Measurements from ENCODE around the gene PTCD1. TPM values are rescaled to one million over a fixed set of nuclear protein-coding genes. Genes with fewer than 3 reads are reported as not detected.

PTCD1 gene
- total and polyA plus RNA-seq, 3 donors from 2014 or later, result 6.1 to 14.4 (median 13.6) TPM

GRCh38 chr7:99451936-99452335 is 13.3 kb upstream of the PTCD1 start:
- no peaks in the 10 kb centered on the region for H3K9me3 ChIP-seq
- no peak for TF ChIP-seq CTCF (IDR thresholded peaks at IDR 0.05)
- TF ChIP-seq POLR2A (IDR thresholded peaks at IDR 0.05), result no peak
- no peak overlapping the region for H3K4me3 ChIP-seq
- WGBS, 2 donors, result 83% methylated on average over 2 to 8 of the region's 8 CpGs
- H3K4me1 ChIP-seq, result peaks cover 10% of the 10 kb centered on the region
- H3K36me3 ChIP-seq (ENCODE audit: low read depth, missing control alignments), result no peaks in the 10 kb centered on the region
- no peaks in the 10 kb centered on the region for H3K27me3 ChIP-seq
- no peak for DNase-seq
- no peak overlapping the region for H3K27ac ChIP-seq
- intact Hi-C loops (cut with DNase I; ENCODE audit: low total_unique reads), result no loop called here

- Histone ChIP-seq H3K4me3 (no peak overlapping the region), H3K4me1 (peaks cover 9% of the 10 kb centered on the region), H3K9me3 (no peaks in the 10 kb centered on the region), H3K27ac (no peak overlapping the region), H3K36me3 (ENCODE audit: low read depth, missing control alignments) (no peaks in the 10 kb centered on the region), H3K27me3 (no peaks in the 10 kb centered on the region)
- WGBS, 2 donors, result 90 to 100% methylated on average over 5 of the region's 5 CpGs
- DNase-seq, result no peak
- TF ChIP-seq POLR2A (IDR thresholded peaks at IDR 0.05) (no peak), CTCF (IDR thresholded peaks at IDR 0.05) (no peak)
- intact Hi-C loops (cut with DNase I; ENCODE audit: low total_unique reads), result no loop called here
Measured at GRCh38 chr7:99449326-99449725, 10.7 kb upstream of the PTCD1 start.

- no peak overlapping the region for H3K27ac ChIP-seq
- H3K9me3 ChIP-seq, result no peaks in the 10 kb centered on the region
- no peaks in the 10 kb centered on the region for H3K27me3 ChIP-seq
- H3K36me3 ChIP-seq (ENCODE audit: low read depth, missing control alignments), result no peaks in the 10 kb centered on the region
- no peak for DNase-seq
- no peak overlapping the region for H3K4me3 ChIP-seq
- intact Hi-C loops (cut with DNase I; ENCODE audit: low total_unique reads), result no loop called here
- H3K4me1 ChIP-seq, result peaks cover 4% of the 10 kb centered on the region
- 89 to 98% methylated on average over 7 to 10 of the region's 10 CpGs for WGBS, 2 donors
- TF ChIP-seq POLR2A (IDR thresholded peaks at IDR 0.05) (no peak), CTCF (IDR thresholded peaks at IDR 0.05) (no peak)
Measured at GRCh38 chr7:99448855-99449254, 10.3 kb upstream of the PTCD1 start.

GRCh38 chr7:99447943-99448342 is 9.3 kb upstream of the PTCD1 start:
- Histone ChIP-seq H3K27me3 (no peaks in the 10 kb centered on the region), H3K36me3 (ENCODE audit: low read depth, missing control alignments) (no peaks in the 10 kb centered on the region), H3K4me1 (peaks cover under 1% of the 10 kb centered on the region), H3K4me3 (no peak overlapping the region), H3K9me3 (no peaks in the 10 kb centered on the region), H3K27ac (no peak overlapping the region)
- DNase-seq, result no peak
- intact Hi-C loops (cut with DNase I; ENCODE audit: low total_unique reads), result no loop called here
- 84 to 90% methylated on average over 10 of the region's 10 CpGs for WGBS, 2 donors
- TF ChIP-seq POLR2A (IDR thresholded peaks at IDR 0.05) (no peak), CTCF (IDR thresholded peaks at IDR 0.05) (no peak)

- H3K4me3 ChIP-seq, result no peak overlapping the region
Measured at GRCh38 chr7:99446096-99446495, 7.5 kb upstream of the PTCD1 start.

More at GRCh38 chr7:99446096-99446495, 7.5 kb upstream of the PTCD1 start:
- TF ChIP-seq POLR2A (IDR thresholded peaks at IDR 0.05) (no peak), CTCF (IDR thresholded peaks at IDR 0.05) (no peak)
- WGBS, 2 donors, result 82 to 91% methylated on average over 4 of the region's 4 CpGs
- H3K36me3 ChIP-seq (ENCODE audit: low read depth, missing control alignments), result no peaks in the 10 kb centered on the region
- H3K9me3 ChIP-seq, result no peaks in the 10 kb centered on the region
- H3K27me3 ChIP-seq, result no peaks in the 10 kb centered on the region
- no peak for DNase-seq
- intact Hi-C loops (cut with DNase I; ENCODE audit: low total_unique reads), result no loop called here
- no peak overlapping the region for H3K27ac ChIP-seq
- peaks cover 15% of the 10 kb centered on the region for H3K4me1 ChIP-seq

All from testis (tissue), 3 donors.